ENCODE data around the gene FCHO1.

DNA sequence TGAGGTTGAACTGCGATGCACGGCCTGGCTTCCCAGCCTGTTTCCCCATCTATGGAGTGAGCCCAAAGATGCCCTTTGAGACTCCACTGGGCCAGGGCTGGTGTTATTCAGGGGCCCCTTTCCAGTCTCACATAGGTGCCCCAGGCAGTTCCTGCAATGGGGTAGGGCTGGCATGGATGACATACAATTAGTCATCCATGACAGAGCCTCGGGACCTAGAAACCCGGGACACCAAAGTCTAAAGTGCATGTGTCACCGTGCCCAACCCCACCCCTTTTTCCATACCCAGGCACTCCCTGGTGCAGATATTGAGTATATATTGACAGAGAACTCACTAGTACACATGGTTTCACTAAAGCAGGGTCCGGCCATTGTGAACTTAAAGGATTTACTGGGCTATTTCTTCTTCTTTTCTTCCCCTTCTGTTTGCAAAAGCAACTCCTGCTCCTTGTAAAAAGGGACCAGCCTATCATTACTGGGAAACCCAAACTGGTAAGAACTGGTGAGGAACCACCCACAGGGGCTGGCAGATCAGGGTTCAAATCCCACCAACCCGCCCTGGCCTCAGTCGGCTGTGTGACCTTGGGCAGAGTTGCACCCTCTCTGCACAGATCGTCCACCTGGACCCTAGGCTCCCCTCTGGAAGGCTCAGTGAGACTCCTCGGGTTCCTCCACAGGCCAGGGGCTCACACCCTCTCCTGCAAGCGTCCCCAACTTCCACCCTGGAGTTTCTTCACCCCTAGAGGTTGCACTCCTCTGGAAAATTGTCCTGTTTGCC is 46.3 kb downstream of the FCHO1 start:
- no peak for TF ChIP-seq POLR2A (IDR thresholded peaks at IDR 0.05)
- TF ChIP-seq, protein P1, sequence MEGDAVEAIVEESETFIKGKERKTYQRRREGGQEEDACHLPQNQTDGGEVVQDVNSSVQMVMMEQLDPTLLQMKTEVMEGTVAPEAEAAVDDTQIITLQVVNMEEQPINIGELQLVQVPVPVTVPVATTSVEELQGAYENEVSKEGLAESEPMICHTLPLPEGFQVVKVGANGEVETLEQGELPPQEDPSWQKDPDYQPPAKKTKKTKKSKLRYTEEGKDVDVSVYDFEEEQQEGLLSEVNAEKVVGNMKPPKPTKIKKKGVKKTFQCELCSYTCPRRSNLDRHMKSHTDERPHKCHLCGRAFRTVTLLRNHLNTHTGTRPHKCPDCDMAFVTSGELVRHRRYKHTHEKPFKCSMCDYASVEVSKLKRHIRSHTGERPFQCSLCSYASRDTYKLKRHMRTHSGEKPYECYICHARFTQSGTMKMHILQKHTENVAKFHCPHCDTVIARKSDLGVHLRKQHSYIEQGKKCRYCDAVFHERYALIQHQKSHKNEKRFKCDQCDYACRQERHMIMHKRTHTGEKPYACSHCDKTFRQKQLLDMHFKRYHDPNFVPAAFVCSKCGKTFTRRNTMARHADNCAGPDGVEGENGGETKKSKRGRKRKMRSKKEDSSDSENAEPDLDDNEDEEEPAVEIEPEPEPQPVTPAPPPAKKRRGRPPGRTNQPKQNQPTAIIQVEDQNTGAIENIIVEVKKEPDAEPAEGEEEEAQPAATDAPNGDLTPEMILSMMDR (IDR thresholded peaks at IDR 0.05), result no peak
